Esophagus muscularis mucosa (tissue), 3 donors: ENCODE measurements around the gene PCDHGA6.

Experiments used
- POLR2A ChIP-seq: fragments of 450-650 bp; IDR thresholded peaks from one replicate; pipeline ENCODE4 v1.6.1; 2017; ENCODE audit warnings: antibody characterized with exemption, moderate library complexity, mild to moderate bottlenecking, low read depth
- TF ChIP-seq, protein P1 (sequence below), 3 experiments: fragments of 200-600 bp in 2 of 3; fragments of 450-650 bp in 1 of 3; sonication (generic) in 2 of 3; IDR thresholded peaks; one replicate each; pipeline ENCODE4 v1.5.1; 2017 to 2019; ENCODE audit warnings: antibody characterized with exemption in 3 of 3, mild to moderate bottlenecking in 2 of 3, moderate library complexity in 1 of 3

DNA sequence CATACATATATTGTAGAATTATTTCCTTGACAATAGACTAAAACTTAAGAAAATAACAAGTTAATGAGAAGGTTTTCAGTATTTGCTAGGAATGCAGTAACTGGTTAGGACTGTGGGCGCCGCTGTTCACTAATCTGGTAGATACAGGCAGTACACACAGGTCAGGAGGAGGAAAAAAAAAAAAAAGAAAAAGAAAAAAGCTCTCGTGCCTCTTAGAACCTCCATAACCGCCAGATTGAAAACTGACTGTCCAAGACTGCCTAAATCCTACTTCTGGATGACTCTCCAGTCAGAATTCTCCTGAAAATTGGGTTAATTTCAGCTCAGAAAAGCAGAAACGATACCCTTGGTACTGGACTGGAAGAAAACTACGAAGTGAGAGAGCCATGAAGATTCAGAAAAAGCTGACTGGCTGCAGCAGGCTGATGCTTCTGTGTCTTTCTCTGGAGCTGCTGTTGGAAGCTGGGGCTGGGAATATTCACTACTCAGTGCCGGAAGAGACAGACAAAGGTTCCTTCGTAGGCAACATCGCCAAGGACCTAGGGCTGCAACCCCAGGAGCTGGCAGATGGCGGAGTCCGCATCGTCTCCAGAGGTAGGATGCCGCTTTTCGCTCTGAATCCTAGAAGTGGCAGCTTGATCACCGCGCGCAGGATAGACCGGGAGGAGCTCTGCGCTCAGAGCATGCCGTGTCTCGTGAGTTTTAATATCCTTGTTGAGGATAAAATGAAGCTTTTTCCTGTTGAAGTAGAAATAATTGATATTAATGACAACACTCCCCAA, 43.2 kb upstream of the PCDHGA6 start, which contains the start of gene PCDHGA1:
- no peak for TF ChIP-seq POLR2A
- TF ChIP-seq, protein P1, sequence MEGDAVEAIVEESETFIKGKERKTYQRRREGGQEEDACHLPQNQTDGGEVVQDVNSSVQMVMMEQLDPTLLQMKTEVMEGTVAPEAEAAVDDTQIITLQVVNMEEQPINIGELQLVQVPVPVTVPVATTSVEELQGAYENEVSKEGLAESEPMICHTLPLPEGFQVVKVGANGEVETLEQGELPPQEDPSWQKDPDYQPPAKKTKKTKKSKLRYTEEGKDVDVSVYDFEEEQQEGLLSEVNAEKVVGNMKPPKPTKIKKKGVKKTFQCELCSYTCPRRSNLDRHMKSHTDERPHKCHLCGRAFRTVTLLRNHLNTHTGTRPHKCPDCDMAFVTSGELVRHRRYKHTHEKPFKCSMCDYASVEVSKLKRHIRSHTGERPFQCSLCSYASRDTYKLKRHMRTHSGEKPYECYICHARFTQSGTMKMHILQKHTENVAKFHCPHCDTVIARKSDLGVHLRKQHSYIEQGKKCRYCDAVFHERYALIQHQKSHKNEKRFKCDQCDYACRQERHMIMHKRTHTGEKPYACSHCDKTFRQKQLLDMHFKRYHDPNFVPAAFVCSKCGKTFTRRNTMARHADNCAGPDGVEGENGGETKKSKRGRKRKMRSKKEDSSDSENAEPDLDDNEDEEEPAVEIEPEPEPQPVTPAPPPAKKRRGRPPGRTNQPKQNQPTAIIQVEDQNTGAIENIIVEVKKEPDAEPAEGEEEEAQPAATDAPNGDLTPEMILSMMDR (IDR thresholded peaks at IDR 0.05) = peak in 1 of 3 experiments; percentile 14
